Upper lobe of left lung (tissue), 4 donors: ENCODE measurements around the gene SPAG7.

Experiments
- POLR2A ChIP-seq, 4 donors: fragments of 450-650 bp; IDR thresholded peaks; one replicate each; pipeline ENCODE4 v1.5.1; 2016 to 2017; ENCODE audit warnings: antibody characterized with exemption in 4 of 4, mild to moderate bottlenecking in 2 of 4
- POLR2AphosphoS5 ChIP-seq, 2 donors: sonication (generic); formaldehyde crosslinking; IDR thresholded peaks; one replicate each; pipeline ENCODE4 v1.5.1; 2017; ENCODE audit warnings: antibody characterized with exemption in 2 of 2
- TF ChIP-seq, protein P1 (sequence below), 6 experiments: fragments of 450-650 bp in 4 of 6; fragments of 200-600 bp in 2 of 6; sonication (generic) in 2 of 6; IDR thresholded peaks; one replicate each; pipeline ENCODE4 v1.5.1; 2016 to 2019; ENCODE audit warnings: antibody characterized with exemption in 6 of 6

- TF ChIP-seq POLR2A (IDR thresholded peaks at IDR 0.05) (no peak), POLR2AphosphoS5 (IDR thresholded peaks at IDR 0.05) (no peak)
- TF ChIP-seq, protein P1, sequence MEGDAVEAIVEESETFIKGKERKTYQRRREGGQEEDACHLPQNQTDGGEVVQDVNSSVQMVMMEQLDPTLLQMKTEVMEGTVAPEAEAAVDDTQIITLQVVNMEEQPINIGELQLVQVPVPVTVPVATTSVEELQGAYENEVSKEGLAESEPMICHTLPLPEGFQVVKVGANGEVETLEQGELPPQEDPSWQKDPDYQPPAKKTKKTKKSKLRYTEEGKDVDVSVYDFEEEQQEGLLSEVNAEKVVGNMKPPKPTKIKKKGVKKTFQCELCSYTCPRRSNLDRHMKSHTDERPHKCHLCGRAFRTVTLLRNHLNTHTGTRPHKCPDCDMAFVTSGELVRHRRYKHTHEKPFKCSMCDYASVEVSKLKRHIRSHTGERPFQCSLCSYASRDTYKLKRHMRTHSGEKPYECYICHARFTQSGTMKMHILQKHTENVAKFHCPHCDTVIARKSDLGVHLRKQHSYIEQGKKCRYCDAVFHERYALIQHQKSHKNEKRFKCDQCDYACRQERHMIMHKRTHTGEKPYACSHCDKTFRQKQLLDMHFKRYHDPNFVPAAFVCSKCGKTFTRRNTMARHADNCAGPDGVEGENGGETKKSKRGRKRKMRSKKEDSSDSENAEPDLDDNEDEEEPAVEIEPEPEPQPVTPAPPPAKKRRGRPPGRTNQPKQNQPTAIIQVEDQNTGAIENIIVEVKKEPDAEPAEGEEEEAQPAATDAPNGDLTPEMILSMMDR (IDR thresholded peaks at IDR 0.05), result no peak
These were observed 14.1 kb downstream of the SPAG7 start for GRCh38 chr17:4953451-4953961.
